T-helper 17 cell (primary cell): Measurements from ENCODE around the gene SIRT2. TPM values are rescaled to one million over a fixed set of nuclear protein-coding genes. Genes with fewer than 3 reads are reported as not detected.
"Not testable (repeated sequence)": the region's sequence is repeated elsewhere in the genome, so short reads cannot be mapped to it uniquely, and the experiment has no call there.

Experiments used
- ATAC-seq: fragments of 150-1000 bp; cut with Tn5 transposase; 2 replicates; pipeline ENCODE4 v1.10.0; 2021; ENCODE audit warnings: mild to moderate bottlenecking, moderate library complexity
- DNase-seq, 3 donors: peaks; one replicate each; pipeline versions ENCODE4 v3.0.0 to v3.0.0-alpha.2; 2020 to 2021
- H3K9me3 ChIP-seq: one replicate; pipeline ENCODE4 v1.7.0; 2013; ENCODE audit warnings: low read length, mild to moderate bottlenecking; ENCODE audit not compliant: control insufficient read depth, poor library complexity, severe bottlenecking
- H3K27ac Mint-ChIP-seq: one replicate; pipeline ENCODE4 v1.8.0; 2022; ENCODE audit warnings: mild to moderate bottlenecking, moderate library complexity, mixed read lengths
- H3K27me3 Mint-ChIP-seq: one replicate; pipeline ENCODE4 v1.8.0; 2022; ENCODE audit warnings: mixed read lengths
- H3K36me3 Mint-ChIP-seq: one replicate; pipeline ENCODE4 v1.8.0; 2022; ENCODE audit warnings: low read depth, mixed read lengths
- H3K4me1 Mint-ChIP-seq: one replicate; pipeline ENCODE4 v1.8.0; 2022; ENCODE audit warnings: mild to moderate bottlenecking, mixed read lengths
- H3K4me3 Mint-ChIP-seq: one replicate; pipeline ENCODE4 v1.8.0; 2022; ENCODE audit warnings: mild to moderate bottlenecking, moderate library complexity, mixed read lengths
- total RNA-seq, 4 donors: library from RNA in 2 of 4; stranded (reverse) in 2 of 4; gene quantifications; one replicate each; pipeline ENCODE4 v1.2.3 and lab custom pipeline; 2022 to 2026

SIRT2 gene
- total RNA-seq, 2 donors from 2014 or later = 68.7 to 68.9 TPM

DNA sequence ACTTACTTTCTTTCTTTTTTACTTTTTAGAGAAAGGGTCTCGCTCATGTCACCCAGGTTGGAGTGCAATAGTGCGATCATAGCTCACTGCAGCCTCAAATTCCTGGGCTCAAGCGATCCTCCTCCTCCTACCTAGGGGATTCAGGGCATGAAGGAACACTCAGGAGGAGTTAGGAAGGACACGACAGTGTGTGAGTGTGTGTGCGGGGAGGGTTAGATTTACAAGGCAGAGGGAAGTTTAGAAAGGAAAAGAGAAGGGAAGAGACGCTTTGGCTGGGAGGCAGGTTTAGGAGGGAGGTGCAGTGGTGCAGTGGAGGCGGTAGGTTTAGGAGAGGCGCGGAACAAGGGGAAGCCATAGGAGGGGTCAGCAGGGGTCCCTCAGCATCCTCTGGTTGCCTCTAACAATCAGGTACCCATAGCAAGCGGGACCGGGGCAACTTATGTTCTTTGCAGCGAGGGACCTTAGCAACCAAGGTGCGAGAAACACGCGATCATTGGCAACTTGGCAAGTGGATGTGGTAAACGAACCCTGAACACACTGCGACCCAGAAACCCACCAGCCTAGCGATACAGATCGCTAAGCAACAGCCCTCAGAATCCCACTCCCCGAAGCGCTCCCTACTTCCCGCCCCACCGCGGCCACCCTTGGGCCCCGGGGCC lies 501 bp downstream of the SIRT2 start:
- H3K9me3 ChIP-seq = no peaks in the 10 kb centered on the region
- H3K4me3 Mint-ChIP-seq = peak overlapping the region; percentile 97
- peaks cover 38% of the 10 kb centered on the region for H3K4me1 Mint-ChIP-seq
- no peaks in the 10 kb centered on the region for H3K27me3 Mint-ChIP-seq
- DNase-seq = no peak
- peak overlapping the region; percentile 97 for H3K27ac Mint-ChIP-seq
- ATAC-seq = peak; percentile 7
- peaks cover 7% of the 10 kb centered on the region for H3K36me3 Mint-ChIP-seq

DNA sequence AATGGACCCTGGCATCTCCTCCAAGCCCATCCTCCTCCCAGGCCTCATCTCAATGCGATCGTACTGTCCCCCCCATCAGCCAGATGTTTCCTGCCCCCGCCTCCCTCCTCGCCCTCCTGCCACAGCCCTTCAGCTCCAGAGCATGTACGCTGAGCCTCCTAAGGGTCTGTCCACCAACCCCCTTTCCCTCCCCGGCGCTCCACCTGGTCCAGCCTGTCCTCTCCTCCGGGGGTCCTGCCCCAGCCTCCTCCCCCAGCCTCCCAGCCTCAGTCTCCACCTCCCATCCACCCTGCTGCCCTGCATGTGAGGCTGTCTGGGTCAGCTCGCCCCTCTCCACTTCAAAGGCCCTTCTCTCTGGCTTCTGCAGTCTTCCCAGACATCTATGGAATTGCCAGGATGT lies 4.5 kb downstream of the SIRT2 start:
- Mint-ChIP-seq H3K27me3 (no peaks in the 10 kb centered on the region), H3K4me3 (no peak overlapping the region), H3K4me1 (peaks cover 21% of the 10 kb centered on the region), H3K36me3 (peaks cover 5% of the 10 kb centered on the region), H3K27ac (peak overlapping the region; percentile 11)
- DNase-seq = no peak
- no peak for ATAC-seq
- H3K9me3 ChIP-seq = no peaks in the 10 kb centered on the region

DNA sequence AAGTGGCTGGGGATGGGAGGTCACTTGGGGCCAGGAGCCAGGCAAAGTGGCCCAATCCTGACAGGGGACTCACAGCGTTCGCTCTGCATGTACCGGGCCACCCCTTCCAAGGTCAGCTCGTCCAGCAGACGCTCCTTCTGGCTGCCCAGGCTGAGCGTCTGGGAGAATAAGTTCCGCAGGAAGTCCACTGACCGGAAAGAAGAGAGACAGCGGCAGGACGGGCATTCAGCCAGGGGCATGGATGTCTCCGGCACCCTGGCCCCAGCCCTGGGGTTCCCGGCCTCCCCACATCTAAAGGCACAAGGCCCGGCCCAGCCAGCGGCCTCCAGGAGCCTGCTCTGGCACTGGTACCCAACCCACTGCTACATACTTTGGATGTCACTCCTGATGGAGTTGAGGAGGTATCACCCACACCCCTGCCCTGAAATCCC lies 6.1 kb downstream of the SIRT2 start:
- Mint-ChIP-seq H3K4me3 (no peak overlapping the region), H3K27me3 (no peaks in the 10 kb centered on the region), H3K27ac (no peak overlapping the region), H3K36me3 (peaks cover 2% of the 10 kb centered on the region), H3K4me1 (peaks cover 9% of the 10 kb centered on the region)
- no peak for DNase-seq
- no peak for ATAC-seq
- H3K9me3 ChIP-seq = no peaks in the 10 kb centered on the region

DNA sequence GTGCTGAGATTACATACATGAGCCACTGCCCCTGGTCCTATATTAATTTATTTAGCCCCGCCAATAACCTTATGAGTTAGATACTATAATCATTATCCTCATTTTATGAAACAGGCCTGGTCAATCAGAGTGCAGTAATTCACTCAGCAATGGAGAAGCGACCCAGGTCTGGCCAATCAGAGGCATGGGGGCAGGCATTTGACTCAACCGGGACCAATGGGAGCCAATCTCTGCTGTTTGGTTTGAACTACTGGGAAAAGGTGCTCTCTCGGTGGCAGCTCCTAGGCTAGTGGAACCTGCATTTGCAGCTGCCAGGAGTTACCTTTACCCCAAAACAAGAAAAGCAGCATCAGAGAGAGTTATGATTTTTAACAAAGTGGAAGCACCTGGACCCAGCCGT lies 6.6 kb downstream of the SIRT2 start:
- H3K27me3 Mint-ChIP-seq = no peaks in the 10 kb centered on the region
- peaks cover 7% of the 10 kb centered on the region for H3K4me1 Mint-ChIP-seq
- peaks cover 2% of the 10 kb centered on the region for H3K36me3 Mint-ChIP-seq
- DNase-seq = no peak
- no peak overlapping the region for H3K4me3 Mint-ChIP-seq
- no peak for ATAC-seq
- H3K9me3 ChIP-seq = no peaks in the 10 kb centered on the region
- no peak overlapping the region for H3K27ac Mint-ChIP-seq

DNA sequence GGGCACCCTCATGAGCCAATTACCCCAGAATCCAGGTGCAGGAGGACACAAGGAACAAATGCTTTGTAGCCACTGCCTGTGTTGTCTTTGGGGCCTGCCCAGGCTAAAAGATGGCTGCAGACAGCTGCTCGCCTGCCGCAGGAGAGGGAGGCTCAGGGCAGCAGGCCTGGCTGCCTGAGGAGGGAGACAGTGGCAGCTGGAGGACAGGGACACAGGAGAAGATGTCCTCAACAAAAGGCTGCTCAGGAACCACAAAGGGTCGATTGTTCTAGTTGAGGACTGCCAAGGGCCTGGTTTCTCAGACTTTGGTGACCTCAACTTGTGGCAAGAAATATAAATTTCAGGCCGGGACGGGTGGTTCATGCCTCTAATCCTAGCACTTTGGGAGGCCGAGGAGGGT lies 7.6 kb downstream of the SIRT2 start:
- Mint-ChIP-seq H3K27me3 (no peaks in the 10 kb centered on the region), H3K27ac (peak overlapping the region; percentile 2), H3K4me3 (no peak overlapping the region), H3K36me3 (no peaks in the 10 kb centered on the region), H3K4me1 (peaks cover 4% of the 10 kb centered on the region)
- ATAC-seq (no peak), DNase-seq (no peak)
- no peaks in the 10 kb centered on the region for H3K9me3 ChIP-seq

DNA sequence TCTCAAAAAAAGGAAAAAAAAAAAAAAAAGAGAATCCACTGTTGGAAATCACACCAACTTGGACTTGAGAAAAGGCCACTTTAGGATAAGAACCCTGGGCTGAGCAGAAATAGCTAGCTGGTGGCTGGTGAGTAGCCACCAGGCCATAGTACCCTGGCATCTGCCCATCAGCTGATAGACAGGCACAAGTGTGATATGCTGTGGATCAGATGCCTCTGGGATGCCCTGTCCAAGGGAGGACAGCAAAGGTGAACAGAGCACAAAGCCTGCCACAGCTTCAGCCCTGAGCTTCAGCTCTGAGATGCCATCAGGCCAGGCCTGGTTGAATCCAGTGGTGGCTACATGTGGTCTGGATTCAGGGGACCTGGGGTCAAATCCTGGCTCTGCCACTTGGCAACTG lies 8.7 kb downstream of the SIRT2 start:
- DNase-seq = no peak
- no peaks in the 10 kb centered on the region for H3K36me3 Mint-ChIP-seq
- H3K27me3 Mint-ChIP-seq = no peaks in the 10 kb centered on the region
- H3K27ac Mint-ChIP-seq = no peak overlapping the region
- H3K9me3 ChIP-seq = no peaks in the 10 kb centered on the region
- ATAC-seq = no peak
- no peak overlapping the region for H3K4me3 Mint-ChIP-seq
- H3K4me1 Mint-ChIP-seq = peaks cover 2% of the 10 kb centered on the region

DNA sequence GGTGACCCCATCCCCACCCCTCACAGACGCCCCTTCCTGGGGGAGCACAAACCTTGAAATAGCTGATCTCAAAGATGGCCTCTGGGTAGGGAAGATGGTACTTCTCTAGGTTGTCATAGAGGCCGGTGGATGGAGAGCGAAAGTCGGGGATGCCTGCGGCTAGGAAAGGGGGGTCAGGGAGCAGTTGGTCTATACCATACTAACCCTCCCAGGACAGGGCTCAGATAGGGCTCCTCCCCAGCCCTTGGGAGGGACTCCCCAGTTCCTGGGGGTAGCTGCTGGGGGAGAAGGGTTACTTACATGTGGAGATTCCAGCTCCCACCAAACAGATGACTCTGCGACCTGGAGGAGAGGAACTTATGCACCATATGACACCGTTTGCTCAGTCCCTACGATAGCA lies 9.6 kb downstream of the SIRT2 start:
- H3K4me3 Mint-ChIP-seq = no peak overlapping the region
- no peaks in the 10 kb centered on the region for H3K9me3 ChIP-seq
- no peak for DNase-seq
- peaks cover 2% of the 10 kb centered on the region for H3K4me1 Mint-ChIP-seq
- H3K36me3 Mint-ChIP-seq = no peaks in the 10 kb centered on the region
- ATAC-seq = no peak
- no peaks in the 10 kb centered on the region for H3K27me3 Mint-ChIP-seq
- peak overlapping the region; percentile 73 for H3K27ac Mint-ChIP-seq

DNA sequence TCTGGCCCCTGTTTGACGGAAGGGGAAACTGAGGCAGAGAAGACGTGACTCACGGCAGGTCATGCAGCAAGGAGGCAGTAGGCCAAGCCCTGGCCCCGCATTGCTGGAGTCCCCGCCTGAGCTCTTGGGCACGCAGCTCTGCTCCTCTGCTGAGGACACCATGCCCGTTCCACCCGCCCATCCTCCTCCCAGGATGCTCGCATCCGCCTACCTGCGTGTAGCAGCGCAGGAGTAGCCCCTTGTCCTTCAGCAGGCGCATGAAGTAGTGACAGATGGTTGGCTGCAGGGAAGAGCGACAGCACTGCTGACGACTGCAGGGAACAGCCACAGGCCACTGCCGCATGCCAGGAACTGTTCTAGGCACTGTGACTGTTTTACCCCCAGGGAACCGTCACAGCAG lies 10.5 kb downstream of the SIRT2 start:
- no peaks in the 10 kb centered on the region for H3K36me3 Mint-ChIP-seq

DNA sequence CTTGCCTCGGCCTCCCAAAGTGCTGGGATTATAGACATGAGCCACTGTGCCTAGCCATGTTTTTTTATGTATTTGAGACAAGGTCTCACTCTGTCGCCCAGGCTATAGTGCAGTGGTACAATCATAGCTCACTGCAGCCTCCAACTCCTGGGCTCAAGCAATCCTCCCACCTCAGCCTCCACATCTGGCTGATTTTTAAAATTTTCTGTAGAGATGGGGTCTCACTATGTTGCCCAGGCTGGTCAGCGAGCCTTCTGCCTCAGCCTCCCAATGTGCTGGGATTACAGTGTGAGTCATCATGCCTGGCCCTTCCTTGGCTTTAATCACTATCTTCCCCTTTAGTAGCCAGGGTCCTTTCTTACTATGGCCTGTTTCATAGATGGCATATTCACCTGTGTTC lies 14.7 kb downstream of the SIRT2 start:
- H3K27me3 Mint-ChIP-seq, H3K4me3 Mint-ChIP-seq, H3K27ac Mint-ChIP-seq, DNase-seq, H3K4me1 Mint-ChIP-seq, ATAC-seq, H3K36me3 Mint-ChIP-seq, H3K9me3 ChIP-seq: not testable (repeated sequence)

More for the DNA sequence above, 10.5 kb downstream of the SIRT2 start:
- no peak for DNase-seq
- no peak overlapping the region for H3K4me3 Mint-ChIP-seq
- H3K4me1 Mint-ChIP-seq = no peaks in the 10 kb centered on the region
- no peak for ATAC-seq
- no peaks in the 10 kb centered on the region for H3K27me3 Mint-ChIP-seq
- peak overlapping the region; percentile 65 for H3K27ac Mint-ChIP-seq
- H3K9me3 ChIP-seq = no peaks in the 10 kb centered on the region

DNA sequence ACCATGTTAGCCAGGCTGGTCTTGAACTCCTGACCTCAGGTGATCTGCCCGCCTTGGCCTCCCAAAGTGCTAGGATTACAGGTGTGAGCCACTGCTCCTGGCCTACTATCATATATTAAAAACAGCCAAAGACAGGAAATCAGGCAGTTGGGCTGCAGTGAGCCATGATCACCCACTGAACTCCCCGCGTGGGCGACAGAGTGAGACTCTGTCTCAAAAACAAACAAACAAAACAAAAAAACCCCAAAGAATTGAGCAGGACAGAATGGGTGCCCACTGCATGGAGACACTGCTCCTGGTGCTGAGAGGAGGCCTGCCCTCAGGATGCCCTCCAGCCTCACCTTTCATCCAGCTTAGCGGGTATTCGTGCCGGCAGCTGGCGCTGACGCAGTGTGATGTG lies 16.1 kb downstream of the SIRT2 start:
- Mint-ChIP-seq H3K27me3 (no peaks in the 10 kb centered on the region), H3K4me3 (peak overlapping the region; percentile 36), H3K4me1 (peaks cover 13% of the 10 kb centered on the region), H3K27ac (peak overlapping the region; percentile 67), H3K36me3 (no peaks in the 10 kb centered on the region)
- ATAC-seq (no peak), DNase-seq (no peak)
- no peaks in the 10 kb centered on the region for H3K9me3 ChIP-seq

DNA sequence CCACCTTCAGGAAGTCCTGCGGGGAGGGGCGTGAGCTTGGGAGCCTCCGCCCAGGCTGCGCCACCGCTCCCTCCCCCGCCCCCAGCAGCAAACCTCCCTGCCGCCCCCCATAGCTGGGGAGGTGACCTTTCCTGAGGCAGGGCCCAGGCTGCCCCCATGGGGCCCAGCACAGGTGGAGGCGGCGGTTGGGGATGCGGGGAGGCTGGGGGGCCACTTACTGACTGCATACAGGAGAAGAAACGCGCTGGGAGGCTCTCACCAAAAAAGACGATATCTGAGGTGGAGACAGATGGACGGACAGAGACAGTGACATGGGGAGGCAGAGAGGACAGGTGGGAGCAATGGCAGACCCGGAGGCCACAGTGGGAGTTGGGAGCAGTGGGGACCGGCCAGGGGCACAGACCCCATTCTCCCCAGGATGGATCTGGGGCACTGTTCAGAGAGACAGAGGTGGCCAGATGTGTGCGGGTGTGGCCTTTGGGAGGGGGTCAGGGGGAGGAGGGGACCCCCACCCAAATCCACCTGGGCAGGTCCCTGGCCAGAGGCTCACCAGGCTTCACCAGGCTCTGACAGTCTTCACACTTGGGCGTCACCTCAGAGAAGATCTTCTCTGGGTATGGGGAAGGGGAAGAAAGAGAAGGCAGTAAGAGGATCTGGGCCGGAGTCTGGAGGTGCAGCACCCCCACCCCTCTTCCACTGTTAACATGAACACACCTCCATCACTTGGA lies 18.4 kb downstream of the SIRT2 start:
- Mint-ChIP-seq H3K4me1 (peaks cover 30% of the 10 kb centered on the region), H3K36me3 (no peaks in the 10 kb centered on the region), H3K27ac (peak overlapping the region; percentile 98), H3K27me3 (no peaks in the 10 kb centered on the region), H3K4me3 (no peak overlapping the region)
- H3K9me3 ChIP-seq = no peaks in the 10 kb centered on the region
- DNase-seq (no peak), ATAC-seq (no peak)

DNA sequence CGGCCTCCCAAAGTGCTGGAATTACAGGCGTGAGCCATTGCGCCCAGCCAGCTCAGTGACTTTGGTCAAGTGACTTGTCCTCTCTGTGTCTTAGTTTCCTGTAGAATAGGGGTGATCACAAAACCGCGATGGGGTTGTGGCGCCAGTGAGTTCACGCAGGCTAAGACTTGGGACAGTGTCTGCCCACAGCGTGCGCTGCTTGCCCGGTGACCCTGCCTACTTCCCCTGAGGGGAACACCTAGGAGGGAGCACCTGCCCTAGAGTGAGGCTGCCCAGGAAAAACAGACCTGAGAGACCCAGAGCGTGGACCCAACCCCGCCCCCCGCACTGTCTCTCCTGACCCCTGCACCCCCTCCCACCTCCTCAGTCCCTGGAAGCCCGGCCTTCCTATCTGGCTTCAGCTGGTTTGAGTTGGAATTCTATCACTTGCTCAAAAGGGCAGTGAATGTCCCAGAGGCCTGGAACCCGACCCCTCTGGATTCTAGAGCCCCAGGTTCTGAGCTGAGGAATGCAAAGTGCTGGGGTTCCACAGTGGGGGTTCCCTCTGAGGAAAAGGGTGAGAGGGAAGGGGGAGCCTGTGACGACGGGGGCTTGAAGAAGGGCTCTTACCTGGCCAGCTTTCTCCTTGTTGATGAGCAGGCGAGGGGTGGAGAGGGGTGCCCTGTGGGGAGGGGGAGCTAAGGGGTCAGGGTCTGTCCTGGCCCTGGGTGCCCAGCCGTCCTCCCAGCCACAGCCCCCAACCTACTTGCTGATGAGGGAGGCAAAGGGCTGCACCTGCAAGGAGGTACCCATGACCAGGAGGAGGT lies 19.1 kb downstream of the SIRT2 start:
- peak overlapping the region; percentile 98 for H3K27ac Mint-ChIP-seq
- no peak for ATAC-seq
- no peaks in the 10 kb centered on the region for H3K27me3 Mint-ChIP-seq
- no peaks in the 10 kb centered on the region for H3K9me3 ChIP-seq
- peak overlapping the region; percentile 56 for H3K4me3 Mint-ChIP-seq
- no peaks in the 10 kb centered on the region for H3K36me3 Mint-ChIP-seq
- no peak for DNase-seq
- H3K4me1 Mint-ChIP-seq = peaks cover 30% of the 10 kb centered on the region

DNA sequence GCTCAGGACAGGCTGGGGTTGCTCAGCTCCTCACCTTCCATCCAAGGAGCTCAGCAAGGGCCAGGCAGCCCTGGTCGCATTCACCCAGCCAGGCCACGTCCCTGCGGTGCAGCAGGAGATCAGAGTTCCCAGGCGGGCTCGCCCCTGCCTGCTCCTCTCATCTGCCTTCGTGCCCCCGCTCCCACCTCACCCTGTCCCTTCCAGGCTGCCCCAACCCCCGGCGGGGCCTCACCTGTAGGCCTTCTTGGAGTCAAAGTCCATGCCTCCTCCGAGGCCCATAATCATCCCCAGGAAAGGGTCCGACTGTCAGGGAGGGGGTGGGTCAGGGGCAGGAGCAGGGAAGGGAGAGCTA lies 20.0 kb downstream of the SIRT2 start:
- H3K9me3 ChIP-seq = no peaks in the 10 kb centered on the region
- Mint-ChIP-seq H3K27ac (peak overlapping the region; percentile 98), H3K4me3 (peak overlapping the region; percentile 56), H3K36me3 (no peaks in the 10 kb centered on the region), H3K4me1 (peaks cover 30% of the 10 kb centered on the region), H3K27me3 (no peaks in the 10 kb centered on the region)
- DNase-seq (no peak), ATAC-seq (no peak)
